ENCODE results near the gene TBC1D22A.
"Not testable (repeated sequence)": the region's sequence is repeated elsewhere in the genome, so short reads cannot be mapped to it uniquely, and the experiment has no call there.

The TBC1D22A gene

GRCh38 chr22:47047321-47048122, 285.1 kb downstream of the TBC1D22A start:
- DNase-seq (ENCODE audit: low read depth), result no peak

GRCh38 chr22:47048123-47049077, 285.9 kb downstream of the TBC1D22A start:
- DNase-seq (ENCODE audit: low read depth), result no peak

GRCh38 chr22:47049078-47049624, 286.7 kb downstream of the TBC1D22A start:
- DNase-seq (ENCODE audit: low read depth), result no peak

GRCh38 chr22:47049736-47050400, 287.4 kb downstream of the TBC1D22A start:
- DNase-seq (ENCODE audit: low read depth), result not testable (repeated sequence)

GRCh38 chr22:47050401-47051051, 288.1 kb downstream of the TBC1D22A start:
- DNase-seq (ENCODE audit: low read depth), result no peak

- no peak for DNase-seq (ENCODE audit: low read depth)
These were observed 289.1 kb downstream of the TBC1D22A start for GRCh38 chr22:47051441-47052071.

- no peak for DNase-seq (ENCODE audit: low read depth)
These were observed 290.0 kb downstream of the TBC1D22A start for GRCh38 chr22:47052236-47053012.

- DNase-seq (ENCODE audit: low read depth), result no peak
These were observed 290.7 kb downstream of the TBC1D22A start for GRCh38 chr22:47053013-47053725.

- peak; percentile 69 for DNase-seq (ENCODE audit: low read depth)
These were observed 291.3 kb downstream of the TBC1D22A start for GRCh38 chr22:47053726-47054141.

GRCh38 chr22:47054231-47055072, 292.0 kb downstream of the TBC1D22A start:
- DNase-seq (ENCODE audit: low read depth), result no peak

GRCh38 chr22:47055073-47055355, 292.6 kb downstream of the TBC1D22A start:
- no peak for DNase-seq (ENCODE audit: low read depth)

- no peak for DNase-seq (ENCODE audit: low read depth)
These were observed 293.0 kb downstream of the TBC1D22A start for GRCh38 chr22:47055461-47055860.

- DNase-seq (ENCODE audit: low read depth), result no peak
These were observed 293.5 kb downstream of the TBC1D22A start for GRCh38 chr22:47055921-47056320.

- DNase-seq (ENCODE audit: low read depth), result no peak
These were observed 293.9 kb downstream of the TBC1D22A start for GRCh38 chr22:47056361-47056760.

GRCh38 chr22:47056776-47057470, 294.5 kb downstream of the TBC1D22A start:
- DNase-seq (ENCODE audit: low read depth), result no peak

- DNase-seq (ENCODE audit: low read depth), result no peak
These were observed 295.6 kb downstream of the TBC1D22A start for GRCh38 chr22:47057916-47058585.

- DNase-seq (ENCODE audit: low read depth), result no peak
These were observed 296.6 kb downstream of the TBC1D22A start for GRCh38 chr22:47059076-47059475.

Data from iris pigment epithelial cell (primary cell).